ENCODE data around the gene SEMA6B. TPM values are rescaled to one million over a fixed set of nuclear protein-coding genes. Genes with fewer than 3 reads are reported as not detected.
"Not testable (repeated sequence)": the region's sequence is repeated elsewhere in the genome, so short reads cannot be mapped to it uniquely, and the experiment has no call there.

SEMA6B gene
- total RNA-seq, 1 donor from 2014 or later = not detected

GRCh38 chr19:4595158-4595557 is 35.7 kb upstream of the SEMA6B start:
- DNase-seq (ENCODE audit: low spot score); H3K4me1 Mint-ChIP-seq (ENCODE audit: low read depth); H3K9me3 Mint-ChIP-seq; H3K27ac Mint-ChIP-seq; H3K4me3 Mint-ChIP-seq; H3K36me3 Mint-ChIP-seq (ENCODE audit: low read depth); intact Hi-C loops (cut with micrococcal nuclease): not testable (repeated sequence)
- peaks cover 48% of the 10 kb centered on the region for H3K27me3 Mint-ChIP-seq (ENCODE audit: insufficient read depth)

GRCh38 chr19:4594201-4594600 is 34.7 kb upstream of the SEMA6B start:
- Mint-ChIP-seq H3K27ac (no peak overlapping the region), H3K36me3 (ENCODE audit: low read depth) (no peaks in the 10 kb centered on the region), H3K4me3 (no peak overlapping the region), H3K4me1 (ENCODE audit: low read depth) (no peaks in the 10 kb centered on the region), H3K9me3 (no peaks in the 10 kb centered on the region), H3K27me3 (ENCODE audit: insufficient read depth) (peaks cover 46% of the 10 kb centered on the region)
- intact Hi-C loops (cut with micrococcal nuclease) = no loop called here
- no peak for DNase-seq (ENCODE audit: low spot score)

DNA sequence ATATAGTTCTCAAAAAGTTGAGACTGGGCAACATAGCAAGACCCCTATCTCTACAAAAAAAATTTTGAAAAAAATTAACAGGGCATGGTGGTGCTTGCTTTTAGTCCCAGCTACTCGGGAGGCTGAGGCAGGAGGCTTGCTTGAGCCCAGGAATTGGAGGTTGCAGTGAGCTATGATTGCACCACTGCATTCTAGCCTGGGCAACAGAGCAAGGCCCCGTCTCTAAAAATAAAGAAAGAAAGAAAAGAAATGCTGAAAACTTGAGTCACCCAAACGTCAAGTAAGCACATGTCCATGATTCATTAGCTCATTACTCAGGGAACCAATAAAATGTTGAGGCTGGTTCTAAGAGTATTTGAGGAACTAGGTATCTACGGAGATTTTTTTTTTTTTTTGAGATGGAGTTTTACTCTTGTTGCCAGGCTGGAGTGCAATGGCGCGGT is 33.9 kb upstream of the SEMA6B start:
- Mint-ChIP-seq H3K9me3 (no peaks in the 10 kb centered on the region), H3K27ac (no peak overlapping the region), H3K27me3 (ENCODE audit: insufficient read depth) (peaks cover 42% of the 10 kb centered on the region), H3K4me1 (ENCODE audit: low read depth) (no peaks in the 10 kb centered on the region), H3K36me3 (ENCODE audit: low read depth) (no peaks in the 10 kb centered on the region), H3K4me3 (no peak overlapping the region)
- intact Hi-C loops (cut with micrococcal nuclease) = no loop called here
- DNase-seq (ENCODE audit: low spot score) = no peak

GRCh38 chr19:4592445-4592844 is 33.0 kb upstream of the SEMA6B start:
- no peak overlapping the region for H3K27ac Mint-ChIP-seq
- H3K9me3 Mint-ChIP-seq = no peaks in the 10 kb centered on the region
- peaks cover 43% of the 10 kb centered on the region for H3K27me3 Mint-ChIP-seq (ENCODE audit: insufficient read depth)
- intact Hi-C loops (cut with micrococcal nuclease) = no loop called here
- H3K4me3 Mint-ChIP-seq = no peak overlapping the region
- no peak for DNase-seq (ENCODE audit: low spot score)
- H3K4me1 Mint-ChIP-seq (ENCODE audit: low read depth) = no peaks in the 10 kb centered on the region
- H3K36me3 Mint-ChIP-seq (ENCODE audit: low read depth) = no peaks in the 10 kb centered on the region

GRCh38 chr19:4591320-4591719 is 31.8 kb upstream of the SEMA6B start:
- Mint-ChIP-seq H3K36me3 (ENCODE audit: low read depth) (no peaks in the 10 kb centered on the region), H3K4me1 (ENCODE audit: low read depth) (no peaks in the 10 kb centered on the region), H3K27me3 (ENCODE audit: insufficient read depth) (peaks cover 40% of the 10 kb centered on the region), H3K4me3 (no peak overlapping the region), H3K9me3 (no peaks in the 10 kb centered on the region), H3K27ac (no peak overlapping the region)
- no peak for DNase-seq (ENCODE audit: low spot score)
- intact Hi-C loops (cut with micrococcal nuclease) = no loop called here

DNA sequence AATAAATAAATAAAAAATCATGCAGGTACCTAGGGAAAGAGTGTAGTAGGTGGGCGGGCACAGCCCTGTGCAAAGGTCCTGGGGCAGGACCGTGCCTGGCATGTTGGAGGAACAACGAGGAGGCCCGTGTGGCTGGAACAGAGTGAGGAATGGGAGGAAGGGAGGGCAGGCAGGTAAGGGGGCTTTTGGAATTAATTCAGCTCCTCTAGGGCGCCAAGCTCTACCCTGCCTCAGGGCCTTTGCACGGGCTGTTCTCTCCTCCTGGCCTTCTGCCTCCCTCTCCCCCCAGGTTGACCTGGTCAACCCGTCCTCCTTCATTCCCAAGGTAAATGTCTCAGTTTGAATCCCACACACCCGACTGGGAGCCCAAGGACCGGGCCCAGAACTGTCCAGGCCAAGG is 31.1 kb upstream of the SEMA6B start:
- Mint-ChIP-seq H3K27me3 (ENCODE audit: insufficient read depth) (peaks cover 47% of the 10 kb centered on the region), H3K4me1 (ENCODE audit: low read depth) (no peaks in the 10 kb centered on the region)

GRCh38 chr19:4589579-4590410 is 30.3 kb upstream of the SEMA6B start:
- H3K27ac Mint-ChIP-seq = no peak overlapping the region
- H3K4me1 Mint-ChIP-seq (ENCODE audit: low read depth) = no peaks in the 10 kb centered on the region
- peaks cover 48% of the 10 kb centered on the region for H3K27me3 Mint-ChIP-seq (ENCODE audit: insufficient read depth)
- intact Hi-C loops (cut with micrococcal nuclease) = no loop called here
- H3K4me3 Mint-ChIP-seq = no peak overlapping the region
- DNase-seq (ENCODE audit: low spot score) = no peak
- H3K9me3 Mint-ChIP-seq = no peaks in the 10 kb centered on the region
- peaks cover 2% of the 10 kb centered on the region for H3K36me3 Mint-ChIP-seq (ENCODE audit: low read depth)

More for the DNA sequence above, 31.1 kb upstream of the SEMA6B start:
- H3K27ac Mint-ChIP-seq = no peak overlapping the region
- no peaks in the 10 kb centered on the region for H3K9me3 Mint-ChIP-seq
- no peak for DNase-seq (ENCODE audit: low spot score)
- intact Hi-C loops (cut with micrococcal nuclease) = no loop called here
- no peak overlapping the region for H3K4me3 Mint-ChIP-seq
- H3K36me3 Mint-ChIP-seq (ENCODE audit: low read depth) = peaks cover 2% of the 10 kb centered on the region

- DNase-seq (ENCODE audit: low spot score) = no peak
- no peak overlapping the region for H3K27ac Mint-ChIP-seq
- no peak overlapping the region for H3K4me3 Mint-ChIP-seq
- intact Hi-C loops (cut with micrococcal nuclease) = no loop called here
- H3K4me1 Mint-ChIP-seq (ENCODE audit: low read depth) = no peaks in the 10 kb centered on the region
- H3K27me3 Mint-ChIP-seq (ENCODE audit: insufficient read depth) = peaks cover 45% of the 10 kb centered on the region
- peaks cover 2% of the 10 kb centered on the region for H3K36me3 Mint-ChIP-seq (ENCODE audit: low read depth)
- no peaks in the 10 kb centered on the region for H3K9me3 Mint-ChIP-seq
Measured at GRCh38 chr19:4588291-4588761, 28.8 kb upstream of the SEMA6B start.

DNA sequence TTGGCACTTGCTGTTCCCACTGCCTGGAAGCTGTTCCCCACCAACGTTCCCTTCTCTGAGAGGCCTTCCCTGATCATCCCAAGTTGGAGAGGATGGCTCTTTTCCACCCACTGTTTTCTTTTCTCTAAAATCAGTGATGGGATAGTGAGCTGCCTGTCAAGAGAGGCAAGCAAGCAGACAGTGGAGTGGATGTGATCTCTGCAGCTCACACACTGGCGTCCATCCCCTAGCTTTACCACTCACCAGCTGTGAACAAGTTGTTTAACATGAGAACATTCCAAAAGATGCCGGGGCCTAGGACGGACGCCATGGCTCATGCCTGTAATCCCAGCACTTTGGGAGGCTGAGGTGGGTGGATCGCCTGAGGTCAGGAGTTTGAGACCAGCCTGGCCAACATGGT is 28.0 kb upstream of the SEMA6B start:
- intact Hi-C loops (cut with micrococcal nuclease) = no loop called here
- Mint-ChIP-seq H3K27me3 (ENCODE audit: insufficient read depth) (peaks cover 48% of the 10 kb centered on the region), H3K36me3 (ENCODE audit: low read depth) (peaks cover 2% of the 10 kb centered on the region), H3K27ac (no peak overlapping the region), H3K4me1 (ENCODE audit: low read depth) (peaks cover under 1% of the 10 kb centered on the region), H3K9me3 (no peaks in the 10 kb centered on the region), H3K4me3 (no peak overlapping the region)
- no peak for DNase-seq (ENCODE audit: low spot score)

- peaks cover 9% of the 10 kb centered on the region for H3K4me1 Mint-ChIP-seq (ENCODE audit: low read depth)
Measured at GRCh38 chr19:4586691-4587090, 27.2 kb upstream of the SEMA6B start.

DNA sequence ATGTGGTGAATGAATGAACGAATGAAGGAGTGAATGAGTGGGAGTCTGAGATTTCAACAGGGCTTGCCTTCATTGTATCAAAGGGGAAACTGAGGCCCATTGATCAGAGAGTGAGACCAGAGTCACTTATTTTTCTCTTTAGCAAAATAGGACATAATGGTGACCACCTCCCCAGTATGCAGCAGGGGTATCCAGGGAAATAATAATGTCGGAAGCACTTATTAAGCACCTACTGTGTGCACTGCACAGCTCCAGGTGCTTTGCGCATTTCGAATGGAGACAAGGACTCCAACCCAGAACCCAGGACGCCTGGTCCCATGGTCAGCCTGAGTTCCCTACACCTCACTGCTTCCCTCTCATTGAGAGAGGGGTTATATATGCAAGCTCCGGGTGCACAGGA is 26.8 kb upstream of the SEMA6B start:
- DNase-seq (ENCODE audit: low spot score) = no peak
- Mint-ChIP-seq H3K4me1 (ENCODE audit: low read depth) (peaks cover 9% of the 10 kb centered on the region), H3K27ac (no peak overlapping the region), H3K27me3 (ENCODE audit: insufficient read depth) (peaks cover 51% of the 10 kb centered on the region), H3K36me3 (ENCODE audit: low read depth) (peaks cover 2% of the 10 kb centered on the region), H3K9me3 (no peaks in the 10 kb centered on the region), H3K4me3 (no peak overlapping the region)
- intact Hi-C loops (cut with micrococcal nuclease) = no loop called here

More at GRCh38 chr19:4586691-4587090, 27.2 kb upstream of the SEMA6B start:
- no peaks in the 10 kb centered on the region for H3K9me3 Mint-ChIP-seq
- DNase-seq (ENCODE audit: low spot score) = no peak
- H3K36me3 Mint-ChIP-seq (ENCODE audit: low read depth) = peaks cover 2% of the 10 kb centered on the region
- no peak overlapping the region for H3K4me3 Mint-ChIP-seq
- H3K27ac Mint-ChIP-seq = no peak overlapping the region
- intact Hi-C loops (cut with micrococcal nuclease) = no loop called here
- peaks cover 56% of the 10 kb centered on the region for H3K27me3 Mint-ChIP-seq (ENCODE audit: insufficient read depth)

DNA sequence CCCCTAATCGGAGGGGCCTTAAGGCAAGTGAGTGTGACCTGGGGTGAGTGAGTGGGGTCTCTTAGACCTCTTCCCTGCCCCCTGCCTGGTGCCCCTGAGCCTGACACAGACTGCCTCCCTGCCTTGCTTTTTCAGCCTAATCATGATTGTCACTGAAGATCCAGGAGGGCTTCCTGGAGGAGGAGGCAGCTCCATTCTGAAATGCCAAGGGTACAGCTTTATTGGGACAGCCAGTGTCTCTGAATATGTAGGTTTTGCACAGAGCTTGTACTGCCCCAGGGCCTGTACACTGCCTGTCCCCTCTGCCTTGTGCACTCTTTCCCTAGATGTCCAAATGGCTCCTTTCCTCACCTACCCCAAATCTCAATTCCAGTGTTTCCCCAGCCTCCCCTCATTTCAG is 26.1 kb upstream of the SEMA6B start:
- no peak overlapping the region for H3K27ac Mint-ChIP-seq
- H3K4me3 Mint-ChIP-seq = no peak overlapping the region
- intact Hi-C loops (cut with micrococcal nuclease) = no loop called here
- DNase-seq (ENCODE audit: low spot score) = no peak
- no peaks in the 10 kb centered on the region for H3K9me3 Mint-ChIP-seq
- peaks cover 47% of the 10 kb centered on the region for H3K27me3 Mint-ChIP-seq (ENCODE audit: insufficient read depth)
- H3K4me1 Mint-ChIP-seq (ENCODE audit: low read depth) = peaks cover 9% of the 10 kb centered on the region
- peaks cover 2% of the 10 kb centered on the region for H3K36me3 Mint-ChIP-seq (ENCODE audit: low read depth)

GRCh38 chr19:4584670-4585460 is 25.4 kb upstream of the SEMA6B start:
- no peak overlapping the region for H3K27ac Mint-ChIP-seq
- H3K36me3 Mint-ChIP-seq (ENCODE audit: low read depth) = peaks cover 2% of the 10 kb centered on the region
- no peaks in the 10 kb centered on the region for H3K9me3 Mint-ChIP-seq
- no peak overlapping the region for H3K4me3 Mint-ChIP-seq
- peaks cover 50% of the 10 kb centered on the region for H3K27me3 Mint-ChIP-seq (ENCODE audit: insufficient read depth)
- no peak for DNase-seq (ENCODE audit: low spot score)
- intact Hi-C loops (cut with micrococcal nuclease) = no loop called here
- peaks cover 9% of the 10 kb centered on the region for H3K4me1 Mint-ChIP-seq (ENCODE audit: low read depth)
